Measurements from ENCODE around the gene RRBP1.

GRCh38 chr20:17683218-17684076, 1.4 kb upstream of the RRBP1 start:
- TF ChIP-seq, protein P1, sequence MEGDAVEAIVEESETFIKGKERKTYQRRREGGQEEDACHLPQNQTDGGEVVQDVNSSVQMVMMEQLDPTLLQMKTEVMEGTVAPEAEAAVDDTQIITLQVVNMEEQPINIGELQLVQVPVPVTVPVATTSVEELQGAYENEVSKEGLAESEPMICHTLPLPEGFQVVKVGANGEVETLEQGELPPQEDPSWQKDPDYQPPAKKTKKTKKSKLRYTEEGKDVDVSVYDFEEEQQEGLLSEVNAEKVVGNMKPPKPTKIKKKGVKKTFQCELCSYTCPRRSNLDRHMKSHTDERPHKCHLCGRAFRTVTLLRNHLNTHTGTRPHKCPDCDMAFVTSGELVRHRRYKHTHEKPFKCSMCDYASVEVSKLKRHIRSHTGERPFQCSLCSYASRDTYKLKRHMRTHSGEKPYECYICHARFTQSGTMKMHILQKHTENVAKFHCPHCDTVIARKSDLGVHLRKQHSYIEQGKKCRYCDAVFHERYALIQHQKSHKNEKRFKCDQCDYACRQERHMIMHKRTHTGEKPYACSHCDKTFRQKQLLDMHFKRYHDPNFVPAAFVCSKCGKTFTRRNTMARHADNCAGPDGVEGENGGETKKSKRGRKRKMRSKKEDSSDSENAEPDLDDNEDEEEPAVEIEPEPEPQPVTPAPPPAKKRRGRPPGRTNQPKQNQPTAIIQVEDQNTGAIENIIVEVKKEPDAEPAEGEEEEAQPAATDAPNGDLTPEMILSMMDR (IDR thresholded peaks at IDR 0.05) = no peak
- no peak for TF ChIP-seq EP300 (IDR thresholded peaks at IDR 0.05)
